ENCODE data around the gene SLCO3A1.
"Not testable (repeated sequence)": the region's sequence is repeated elsewhere in the genome, so short reads cannot be mapped to it uniquely, and the experiment has no call there.

The SLCO3A1 gene

GRCh38 chr15:91952216-91952615 lies 98.7 kb downstream of the SLCO3A1 start:
- Histone ChIP-seq H3K79me1 (ENCODE audit: low read length) (no peaks in the 10 kb centered on the region), H3K4ac (ENCODE audit: low read depth, low read length) (no peak overlapping the region), H2BK5ac (ENCODE audit: low read length) (no peak overlapping the region), H3K27ac (ENCODE audit: low read depth, low read length) (no peak overlapping the region), H3K4me3 (ENCODE audit: low read length) (no peak overlapping the region), H3K18ac (ENCODE audit: low read length) (no peak overlapping the region), H3K4me1 (ENCODE audit: control insufficient read depth, low read depth, low read length) (peaks cover 20% of the 10 kb centered on the region), H3K79me2 (ENCODE audit: control insufficient read depth, insufficient read depth, low read length) (no peaks in the 10 kb centered on the region), H2BK15ac (replicated peaks; ENCODE audit: low read depth) (no peak overlapping the region), H4K5ac (ENCODE audit: low read length) (no peak overlapping the region), H3K36me3 (ENCODE audit: control insufficient read depth, insufficient read depth, low read length) (no peaks in the 10 kb centered on the region), H4K8ac (ENCODE audit: low read depth, low read length) (no peak overlapping the region), H3K9ac (ENCODE audit: low read length) (no peak overlapping the region), H3K4me2 (ENCODE audit: low read length) (no peak overlapping the region), H3K27me3 (ENCODE audit: insufficient read depth, low read length, poor library complexity) (no peaks in the 10 kb centered on the region), H3K56ac (ENCODE audit: low read length) (no peak overlapping the region), H2AK5ac (ENCODE audit: low read length) (no peak overlapping the region), H3K23ac (ENCODE audit: low read length) (no peak overlapping the region), H2BK120ac (ENCODE audit: low read depth, low read length) (no peak overlapping the region)
- no peak for DNase-seq
- no CpG with 5 or more reads among the region's 1 CpG for WGBS (ENCODE audit: extremely low coverage, insufficient coverage, low lambda C conversion rate)

- Histone ChIP-seq H2BK5ac (ENCODE audit: low read length) (no peak overlapping the region), H3K4me3 (ENCODE audit: low read length) (no peak overlapping the region), H3K27me3 (ENCODE audit: insufficient read depth, low read length, poor library complexity) (no peaks in the 10 kb centered on the region), H3K23ac (ENCODE audit: low read length) (no peak overlapping the region), H4K8ac (ENCODE audit: low read depth, low read length) (no peak overlapping the region), H2BK15ac (replicated peaks; ENCODE audit: low read depth) (no peak overlapping the region), H3K36me3 (ENCODE audit: control insufficient read depth, insufficient read depth, low read length) (no peaks in the 10 kb centered on the region), H3K56ac (ENCODE audit: low read length) (no peak overlapping the region), H2BK120ac (ENCODE audit: low read depth, low read length) (no peak overlapping the region), H3K4me1 (ENCODE audit: control insufficient read depth, low read depth, low read length) (peaks cover 10% of the 10 kb centered on the region), H3K27ac (ENCODE audit: low read depth, low read length) (no peak overlapping the region), H2AK5ac (ENCODE audit: low read length) (no peak overlapping the region), H3K79me2 (ENCODE audit: control insufficient read depth, insufficient read depth, low read length) (no peaks in the 10 kb centered on the region), H3K4me2 (ENCODE audit: low read length) (no peak overlapping the region), H3K18ac (ENCODE audit: low read length) (no peak overlapping the region), H3K9ac (ENCODE audit: low read length) (no peak overlapping the region), H3K4ac (ENCODE audit: low read depth, low read length) (no peak overlapping the region), H3K79me1 (ENCODE audit: low read length) (no peaks in the 10 kb centered on the region), H4K5ac (ENCODE audit: low read length) (no peak overlapping the region)
- no peak for DNase-seq
- WGBS (ENCODE audit: extremely low coverage, insufficient coverage, low lambda C conversion rate) = no CpG with 5 or more reads among the region's 7 CpGs
Observed at GRCh38 chr15:91953432-91953831, 99.9 kb downstream of the SLCO3A1 start.

GRCh38 chr15:91954292-91954691 lies 100.8 kb downstream of the SLCO3A1 start:
- no CpG with 5 or more reads among the region's 7 CpGs for WGBS (ENCODE audit: extremely low coverage, insufficient coverage, low lambda C conversion rate)
- no peak for DNase-seq
- H3K36me3 ChIP-seq (ENCODE audit: control insufficient read depth, insufficient read depth, low read length) = no peaks in the 10 kb centered on the region
- no peak overlapping the region for H2BK15ac ChIP-seq (replicated peaks; ENCODE audit: low read depth)
- H3K79me2 ChIP-seq (ENCODE audit: control insufficient read depth, insufficient read depth, low read length) = no peaks in the 10 kb centered on the region
- H3K27me3 ChIP-seq (ENCODE audit: insufficient read depth, low read length, poor library complexity) = no peaks in the 10 kb centered on the region
- peaks cover 9% of the 10 kb centered on the region for H3K4me1 ChIP-seq (ENCODE audit: control insufficient read depth, low read depth, low read length)
- H3K56ac ChIP-seq (ENCODE audit: low read length) = no peak overlapping the region
- H4K5ac ChIP-seq (ENCODE audit: low read length) = no peak overlapping the region
- no peak overlapping the region for H3K18ac ChIP-seq (ENCODE audit: low read length)
- H4K8ac ChIP-seq (ENCODE audit: low read depth, low read length) = no peak overlapping the region
- no peak overlapping the region for H3K4ac ChIP-seq (ENCODE audit: low read depth, low read length)
- no peak overlapping the region for H2BK5ac ChIP-seq (ENCODE audit: low read length)
- no peaks in the 10 kb centered on the region for H3K79me1 ChIP-seq (ENCODE audit: low read length)
- H3K27ac ChIP-seq (ENCODE audit: low read depth, low read length) = no peak overlapping the region
- H2BK120ac ChIP-seq (ENCODE audit: low read depth, low read length) = no peak overlapping the region
- no peak overlapping the region for H3K23ac ChIP-seq (ENCODE audit: low read length)
- H3K9ac ChIP-seq (ENCODE audit: low read length) = no peak overlapping the region
- H3K4me3 ChIP-seq (ENCODE audit: low read length) = no peak overlapping the region
- no peak overlapping the region for H3K4me2 ChIP-seq (ENCODE audit: low read length)
- H2AK5ac ChIP-seq (ENCODE audit: low read length) = no peak overlapping the region

GRCh38 chr15:91956026-91956723 lies 102.7 kb downstream of the SLCO3A1 start:
- no peaks in the 10 kb centered on the region for H3K36me3 ChIP-seq (ENCODE audit: control insufficient read depth, insufficient read depth, low read length)
- WGBS (ENCODE audit: extremely low coverage, insufficient coverage, low lambda C conversion rate) = no CpG with 5 or more reads among the region's 8 CpGs
- no peaks in the 10 kb centered on the region for H3K79me2 ChIP-seq (ENCODE audit: control insufficient read depth, insufficient read depth, low read length)

GRCh38 chr15:91961357-91961756 lies 107.8 kb downstream of the SLCO3A1 start:
- no peak overlapping the region for H3K4ac ChIP-seq (ENCODE audit: low read depth, low read length)
- no peak overlapping the region for H3K18ac ChIP-seq (ENCODE audit: low read length)
- H4K5ac ChIP-seq (ENCODE audit: low read length) = no peak overlapping the region
- no peak overlapping the region for H3K4me2 ChIP-seq (ENCODE audit: low read length)
- peaks cover 3% of the 10 kb centered on the region for H3K4me1 ChIP-seq (ENCODE audit: control insufficient read depth, low read depth, low read length)
- no peak overlapping the region for H3K56ac ChIP-seq (ENCODE audit: low read length)
- H3K27ac ChIP-seq (ENCODE audit: low read depth, low read length) = no peak overlapping the region
- no peak overlapping the region for H2BK5ac ChIP-seq (ENCODE audit: low read length)
- H2AK5ac ChIP-seq (ENCODE audit: low read length) = no peak overlapping the region
- H2BK120ac ChIP-seq (ENCODE audit: low read depth, low read length) = no peak overlapping the region
- H3K79me2 ChIP-seq (ENCODE audit: control insufficient read depth, insufficient read depth, low read length) = no peaks in the 10 kb centered on the region
- no peak overlapping the region for H2BK15ac ChIP-seq (replicated peaks; ENCODE audit: low read depth)
- H3K36me3 ChIP-seq (ENCODE audit: control insufficient read depth, insufficient read depth, low read length) = no peaks in the 10 kb centered on the region
- H4K8ac ChIP-seq (ENCODE audit: low read depth, low read length) = no peak overlapping the region
- H3K23ac ChIP-seq (ENCODE audit: low read length) = no peak overlapping the region
- no peak for DNase-seq
- no peaks in the 10 kb centered on the region for H3K27me3 ChIP-seq (ENCODE audit: insufficient read depth, low read length, poor library complexity)
- H3K9ac ChIP-seq (ENCODE audit: low read length) = no peak overlapping the region
- H3K79me1 ChIP-seq (ENCODE audit: low read length) = no peaks in the 10 kb centered on the region
- H3K4me3 ChIP-seq (ENCODE audit: low read length) = no peak overlapping the region
- no CpG with 5 or more reads among the region's 2 CpGs for WGBS (ENCODE audit: extremely low coverage, insufficient coverage, low lambda C conversion rate)

More at GRCh38 chr15:91956026-91956723, 102.7 kb downstream of the SLCO3A1 start:
- H3K4me3 ChIP-seq (ENCODE audit: low read length) = no peak overlapping the region
- no peak overlapping the region for H3K18ac ChIP-seq (ENCODE audit: low read length)
- H3K9ac ChIP-seq (ENCODE audit: low read length) = no peak overlapping the region
- no peak overlapping the region for H2BK15ac ChIP-seq (replicated peaks; ENCODE audit: low read depth)
- no peak overlapping the region for H2AK5ac ChIP-seq (ENCODE audit: low read length)
- peak; percentile 93 for DNase-seq
- no peak overlapping the region for H4K8ac ChIP-seq (ENCODE audit: low read depth, low read length)
- no peak overlapping the region for H3K56ac ChIP-seq (ENCODE audit: low read length)
- H3K27me3 ChIP-seq (ENCODE audit: insufficient read depth, low read length, poor library complexity) = no peaks in the 10 kb centered on the region
- peak overlapping the region; percentile 48 for H3K27ac ChIP-seq (ENCODE audit: low read depth, low read length)
- peak overlapping the region; percentile 18 for H3K4ac ChIP-seq (ENCODE audit: low read depth, low read length)
- H2BK5ac ChIP-seq (ENCODE audit: low read length) = peak overlapping the region; percentile 25
- no peak overlapping the region for H3K4me2 ChIP-seq (ENCODE audit: low read length)
- peak overlapping the region; percentile 7 for H2BK120ac ChIP-seq (ENCODE audit: low read depth, low read length)
- H3K23ac ChIP-seq (ENCODE audit: low read length) = no peak overlapping the region
- no peaks in the 10 kb centered on the region for H3K79me1 ChIP-seq (ENCODE audit: low read length)
- H4K5ac ChIP-seq (ENCODE audit: low read length) = no peak overlapping the region
- H3K4me1 ChIP-seq (ENCODE audit: control insufficient read depth, low read depth, low read length) = peaks cover 3% of the 10 kb centered on the region

GRCh38 chr15:91963747-91964146 lies 110.2 kb downstream of the SLCO3A1 start:
- H3K4me2 ChIP-seq (ENCODE audit: low read length); H2BK5ac ChIP-seq (ENCODE audit: low read length); H4K8ac ChIP-seq (ENCODE audit: low read depth, low read length); H3K36me3 ChIP-seq (ENCODE audit: control insufficient read depth, insufficient read depth, low read length); H4K5ac ChIP-seq (ENCODE audit: low read length); H3K4me3 ChIP-seq (ENCODE audit: low read length); H3K27ac ChIP-seq (ENCODE audit: low read depth, low read length); H3K56ac ChIP-seq (ENCODE audit: low read length); H3K4me1 ChIP-seq (ENCODE audit: control insufficient read depth, low read depth, low read length); H2BK120ac ChIP-seq (ENCODE audit: low read depth, low read length); H2AK5ac ChIP-seq (ENCODE audit: low read length); H3K27me3 ChIP-seq (ENCODE audit: insufficient read depth, low read length, poor library complexity); H2BK15ac ChIP-seq (replicated peaks; ENCODE audit: low read depth); H3K4ac ChIP-seq (ENCODE audit: low read depth, low read length); H3K9ac ChIP-seq (ENCODE audit: low read length); H3K18ac ChIP-seq (ENCODE audit: low read length); DNase-seq; H3K23ac ChIP-seq (ENCODE audit: low read length); H3K79me2 ChIP-seq (ENCODE audit: control insufficient read depth, insufficient read depth, low read length); H3K79me1 ChIP-seq (ENCODE audit: low read length): not testable (repeated sequence)
- WGBS (ENCODE audit: extremely low coverage, insufficient coverage, low lambda C conversion rate) = no CpG with 5 or more reads among the region's 7 CpGs
